Neural progenitor cell (in vitro differentiated cells): Measurements from ENCODE around the gene SHISA2. TPM values are rescaled to one million over a fixed set of nuclear protein-coding genes. Genes with fewer than 3 reads are reported as not detected.

Source experiments
- DNase-seq: peaks from one replicate; pipeline ENCODE4 v3.0.0-alpha.2; 2016; ENCODE audit warnings: low spot score
- H2AFZ ChIP-seq: fragments of 200-600 bp; sonication (generic); replicated peaks from 2 replicates; pipeline ENCODE4 v1.6.1; 2016; ENCODE audit warnings: antibody characterized with exemption
- H3F3A ChIP-seq: fragments of 200-600 bp; sonication (generic); 2 replicates; pipeline ENCODE4 v1.6.1; 2016; ENCODE audit warnings: antibody characterized with exemption, low read depth
- H3K27ac ChIP-seq: fragments of 200-600 bp; sonication (generic); 2 replicates; pipeline ENCODE4 v1.5.1; 2016; ENCODE audit warnings: mild to moderate bottlenecking
- H3K27me3 ChIP-seq: fragments of 200-600 bp; sonication (generic); 2 replicates; pipeline ENCODE4 v1.6.1; 2016; ENCODE audit warnings: mild to moderate bottlenecking, moderate library complexity
- H3K36me3 ChIP-seq: fragments of 200-600 bp; sonication (generic); 2 replicates; pipeline ENCODE4 v1.5.1; 2016
- H3K4me1 ChIP-seq: fragments of 200-600 bp; sonication (generic); 2 replicates; pipeline ENCODE4 v1.6.1; 2016; ENCODE audit warnings: mixed run types
- H3K4me2 ChIP-seq: fragments of 200-600 bp; sonication (generic); 2 replicates; pipeline ENCODE4 v1.6.1; 2016
- H3K4me3 ChIP-seq: fragments of 200-600 bp; sonication (generic); 2 replicates; pipeline ENCODE4 v1.5.1; 2016
- H3K79me2 ChIP-seq: fragments of 200-600 bp; sonication (generic); 2 replicates; pipeline ENCODE4 v1.6.1; 2016; ENCODE audit warnings: low read depth
- H3K9ac ChIP-seq: fragments of 200-600 bp; sonication (generic); 2 replicates; pipeline ENCODE4 v1.6.1; 2016
- H3K9me3 ChIP-seq: fragments of 200-600 bp; sonication (generic); 2 replicates; pipeline ENCODE4 v1.5.1; 2016; ENCODE audit warnings: low read depth
- H4K20me1 ChIP-seq: fragments of 200-600 bp; sonication (generic); 2 replicates; pipeline ENCODE4 v1.6.1; 2016; ENCODE audit warnings: low read depth
- H3K27ac Mint-ChIP-seq: 3 replicates; pipeline ENCODE4 v1.8.0; 2021; ENCODE audit warnings: mixed read lengths
- H3K27me3 Mint-ChIP-seq: 2 replicates; pipeline ENCODE4 v1.8.0; 2022; ENCODE audit warnings: low read depth, mild to moderate bottlenecking, inconsistent platforms, moderate library complexity, mixed read lengths; ENCODE audit not compliant: insufficient read depth
- H3K36me3 Mint-ChIP-seq: 3 replicates; pipeline ENCODE4 v1.8.0; 2021; ENCODE audit warnings: mixed read lengths
- H3K4me1 Mint-ChIP-seq: 3 replicates; pipeline ENCODE4 v1.8.0; 2021; ENCODE audit warnings: mixed read lengths
- H3K4me3 Mint-ChIP-seq: 3 replicates; pipeline ENCODE4 v1.8.0; 2021; ENCODE audit warnings: mild to moderate bottlenecking, moderate library complexity, mixed read lengths
- H3K9me3 Mint-ChIP-seq: 3 replicates; pipeline ENCODE4 v1.8.0; 2020; ENCODE audit warnings: mixed read lengths
- CTCF ChIP-seq: fragments of 200-600 bp; sonication (generic); IDR thresholded peaks from 2 replicates; pipeline ENCODE4 v1.5.1; 2017; ENCODE audit warnings: antibody characterized with exemption, mild to moderate bottlenecking
- EZH2 ChIP-seq: fragments of 200-600 bp; sonication (generic); IDR thresholded peaks from 2 replicates; pipeline ENCODE4 v1.6.1; 2017; ENCODE audit warnings: antibody characterized with exemption, mild to moderate bottlenecking, moderate library complexity
- EZH2phosphoT487 ChIP-seq: fragments of 200-600 bp; sonication (generic); IDR thresholded peaks from 2 replicates; pipeline ENCODE4 v1.6.1; 2017; ENCODE audit warnings: antibody characterized with exemption
- total RNA-seq: library from RNA; depleted of rRNA; stranded (reverse); fragments of >200 nt; gene quantifications from 2 replicates; pipeline ENCODE4 v1.2.3, GENCODE V29; 2015; ENCODE audit warnings: low replicate concordance

Gene SHISA2
- total RNA-seq, 1 donor from 2014 or later = 386 TPM

GRCh38 chr13:26016189-26016588 lies 35.6 kb downstream of the SHISA2 start:
- Mint-ChIP-seq H3K9me3 (no peaks in the 10 kb centered on the region), H3K36me3 (no peaks in the 10 kb centered on the region), H3K27me3 (peaks cover 11% of the 10 kb centered on the region), H3K4me1 (peaks cover 18% of the 10 kb centered on the region), H3K4me3 (no peak overlapping the region), H3K27ac (no peak overlapping the region)
- Histone ChIP-seq H3K4me3 (no peak overlapping the region), H3K79me2 (no peaks in the 10 kb centered on the region), H4K20me1 (no peaks in the 10 kb centered on the region), H2AFZ (no peak overlapping the region), H3K27ac (no peak overlapping the region), H3F3A (no peaks in the 10 kb centered on the region), H3K27me3 (no peaks in the 10 kb centered on the region), H3K9me3 (no peaks in the 10 kb centered on the region), H3K9ac (no peak overlapping the region), H3K4me1 (peaks cover 8% of the 10 kb centered on the region), H3K36me3 (no peaks in the 10 kb centered on the region), H3K4me2 (no peak overlapping the region)
- no peak for DNase-seq
- TF ChIP-seq CTCF (no peak), EZH2 (no peak), EZH2phosphoT487 (no peak)

- DNase-seq = no peak
- no peaks in the 10 kb centered on the region for H3K36me3 Mint-ChIP-seq
- no peak overlapping the region for H3K27ac Mint-ChIP-seq
- Histone ChIP-seq H3K9ac (no peak overlapping the region), H3K27ac (no peak overlapping the region), H3K4me1 (peaks cover 14% of the 10 kb centered on the region), H3K4me3 (no peak overlapping the region), H3K9me3 (no peaks in the 10 kb centered on the region), H3K4me2 (no peak overlapping the region), H3F3A (no peaks in the 10 kb centered on the region), H3K36me3 (no peaks in the 10 kb centered on the region), H3K79me2 (no peaks in the 10 kb centered on the region), H3K27me3 (no peaks in the 10 kb centered on the region), H4K20me1 (no peaks in the 10 kb centered on the region), H2AFZ (no peak overlapping the region)
- no peaks in the 10 kb centered on the region for H3K9me3 Mint-ChIP-seq
- peaks cover 17% of the 10 kb centered on the region for H3K4me1 Mint-ChIP-seq
- TF ChIP-seq CTCF (no peak), EZH2 (no peak), EZH2phosphoT487 (no peak)
- peaks cover 7% of the 10 kb centered on the region for H3K27me3 Mint-ChIP-seq
- H3K4me3 Mint-ChIP-seq = no peak overlapping the region
These were observed 36.3 kb downstream of the SHISA2 start for GRCh38 chr13:26015271-26016125.

- Histone ChIP-seq H3K9ac (no peak overlapping the region), H3K4me2 (no peak overlapping the region), H3K79me2 (no peaks in the 10 kb centered on the region), H3F3A (no peaks in the 10 kb centered on the region), H3K36me3 (no peaks in the 10 kb centered on the region), H3K27me3 (no peaks in the 10 kb centered on the region), H4K20me1 (no peaks in the 10 kb centered on the region), H3K9me3 (no peaks in the 10 kb centered on the region), H2AFZ (no peak overlapping the region), H3K4me3 (no peak overlapping the region), H3K4me1 (peaks cover 12% of the 10 kb centered on the region), H3K27ac (no peak overlapping the region)
- Mint-ChIP-seq H3K36me3 (no peaks in the 10 kb centered on the region), H3K9me3 (no peaks in the 10 kb centered on the region), H3K4me3 (no peak overlapping the region), H3K27me3 (peaks cover 3% of the 10 kb centered on the region), H3K27ac (peak overlapping the region; percentile 63), H3K4me1 (peaks cover 6% of the 10 kb centered on the region)
- no peak for TF ChIP-seq CTCF
- TF ChIP-seq EZH2phosphoT487 = no peak
- TF ChIP-seq EZH2 = no peak
- no peak for DNase-seq
These were observed 38.8 kb downstream of the SHISA2 start for GRCh38 chr13:26012995-26013394.
